Activated CD4-positive, alpha-beta T cell treated with anti-CD3 and anti-CD28 coated beads, Interleukin-2, amount 50 U/mL, for 48 hours (primary cell): ENCODE data around the gene CSF3.

Source experiments
- DNase-seq, 2 experiments: peaks; one replicate each; pipeline ENCODE4 v3.0.0-alpha.2; 2020

Gene CSF3

DNA sequence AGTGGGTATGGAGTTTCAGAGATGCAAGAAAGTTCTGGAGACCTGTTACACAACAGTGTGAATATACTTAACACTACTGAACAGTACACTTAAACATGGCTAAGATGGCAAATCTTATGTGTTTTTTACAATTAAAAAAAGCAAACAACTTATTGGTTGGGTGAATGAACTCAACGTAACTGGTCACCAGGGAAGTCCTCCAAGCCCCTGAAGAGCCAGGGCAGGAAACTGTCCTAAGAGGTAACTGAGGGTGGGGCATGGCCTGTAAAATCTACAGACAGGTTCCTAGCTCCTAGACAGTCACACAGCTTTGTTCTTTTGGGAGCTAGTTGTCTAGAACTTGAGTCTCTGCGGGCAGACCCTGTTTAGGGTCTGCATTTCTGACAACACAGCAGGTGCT is 10.3 kb downstream of the CSF3 start:
- no peak for DNase-seq

DNA sequence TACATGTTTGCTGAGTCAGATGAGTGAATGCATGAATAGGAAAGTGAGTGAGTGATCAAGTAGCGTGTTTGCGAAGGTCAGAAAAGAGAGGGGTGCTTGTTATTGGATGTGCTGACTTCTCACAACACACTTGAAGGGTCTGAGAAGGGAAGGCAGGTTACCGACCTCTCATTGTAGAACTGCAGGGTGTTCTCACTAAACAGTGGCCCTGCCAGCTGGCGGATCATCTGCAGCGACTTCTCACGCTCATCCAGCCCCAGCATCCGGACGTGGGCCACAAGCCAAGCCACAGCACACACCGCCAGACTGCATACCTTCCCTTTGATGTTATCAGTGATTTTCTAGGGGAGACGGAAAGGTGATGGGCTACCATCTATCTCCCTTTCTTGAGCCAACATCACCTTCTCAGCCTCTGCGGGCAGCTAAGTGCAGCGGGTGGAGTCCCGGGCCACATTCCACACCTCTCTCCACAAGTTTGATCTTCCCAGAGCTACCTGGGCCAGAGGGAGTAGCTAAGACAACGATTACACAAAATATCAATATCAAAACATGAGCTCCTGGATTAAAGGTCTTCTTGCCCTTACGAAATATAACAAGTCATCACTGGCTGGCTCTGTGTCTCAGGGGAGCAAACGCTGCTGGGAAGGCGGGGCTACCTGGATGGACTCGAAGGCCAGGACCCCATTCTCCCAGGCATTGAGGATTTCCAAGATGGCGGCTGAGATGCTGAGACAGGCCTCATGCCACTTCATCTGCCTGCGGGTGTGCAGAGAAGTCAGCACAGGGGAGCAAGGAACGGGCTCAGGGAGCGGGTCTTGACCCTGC is 11.0 kb downstream of the CSF3 start:
- peak in 1 of 2 experiments; percentile 28 for DNase-seq

DNA sequence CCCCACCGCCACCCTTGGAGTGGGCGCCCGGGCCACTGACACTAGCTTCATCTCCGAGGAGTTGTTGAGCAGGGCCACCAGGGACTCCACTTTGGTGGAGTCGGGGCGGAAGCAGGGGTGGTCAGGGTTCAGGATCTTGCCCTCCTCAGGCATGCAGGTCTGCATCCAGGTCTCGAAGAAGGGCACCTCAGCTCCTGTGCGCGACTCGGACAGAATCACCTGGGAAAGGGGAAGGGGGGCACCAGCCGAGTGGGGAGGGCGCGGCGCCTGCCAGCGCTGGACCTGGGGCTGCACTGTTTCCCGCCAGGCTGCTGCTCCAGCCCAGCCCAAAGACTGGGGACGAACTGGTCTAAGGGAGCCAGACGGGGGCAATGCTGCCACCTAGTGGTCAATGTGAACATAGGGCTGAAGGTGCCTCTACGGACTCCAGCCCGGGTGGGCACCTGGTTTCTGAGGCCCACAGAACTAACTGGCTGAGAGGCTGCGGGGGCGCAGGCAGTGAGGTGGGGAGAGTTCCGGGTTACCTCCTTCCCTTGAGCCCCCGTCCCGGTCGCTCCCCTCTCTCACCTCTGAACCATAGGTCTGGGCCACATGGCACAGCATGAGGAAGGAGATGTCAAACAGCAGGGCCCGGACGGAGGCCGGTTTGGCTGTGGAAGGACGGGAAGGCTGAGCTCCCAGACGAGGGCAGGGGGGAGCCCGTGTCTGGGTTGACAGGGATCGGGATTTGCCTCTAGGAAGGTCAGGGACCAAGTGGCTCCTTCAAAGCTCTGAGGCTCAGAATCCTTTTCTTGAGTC is 11.8 kb downstream of the CSF3 start:
- peak; percentile 75 to 80 for DNase-seq

DNA sequence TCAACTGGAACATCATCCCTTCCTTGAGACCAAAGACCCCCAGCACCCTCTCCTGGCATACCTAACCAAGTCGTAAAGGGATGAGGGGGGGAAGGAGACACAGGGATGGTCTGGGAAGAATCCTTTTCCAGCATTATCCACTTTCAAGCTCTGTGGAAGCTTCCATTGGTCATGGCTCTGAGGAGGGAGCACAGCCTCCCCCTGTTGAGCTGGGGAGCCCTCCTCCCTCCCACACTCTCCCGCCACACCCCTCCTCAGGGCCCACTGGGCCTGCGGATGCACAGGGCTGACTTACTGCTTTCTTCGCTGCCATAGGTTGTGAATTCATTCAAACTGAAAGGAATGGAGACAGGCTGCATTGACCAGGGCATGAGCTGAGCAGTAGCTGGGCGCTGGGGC is 12.4 kb downstream of the CSF3 start:
- no peak for DNase-seq

DNA sequence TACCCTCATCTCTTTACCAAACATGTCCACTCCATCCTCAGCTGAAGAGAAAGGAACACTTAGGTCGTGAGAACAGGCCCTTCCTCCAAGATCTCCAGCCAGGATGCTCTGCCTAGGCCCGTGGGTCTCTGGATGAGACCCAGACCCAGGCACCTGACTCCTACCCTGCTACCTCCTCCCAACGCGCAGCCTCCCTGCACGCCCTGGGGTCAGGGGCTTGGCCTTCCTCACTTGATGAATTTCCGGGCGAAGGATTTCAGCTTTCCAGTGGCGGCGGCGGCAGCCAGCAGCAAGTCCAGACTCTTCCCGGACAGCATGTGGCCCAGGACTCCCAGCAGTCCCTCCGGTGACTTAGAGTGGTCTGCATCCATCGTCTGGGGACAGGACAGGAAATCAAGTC is 13.4 kb downstream of the CSF3 start:
- no peak for DNase-seq

DNA sequence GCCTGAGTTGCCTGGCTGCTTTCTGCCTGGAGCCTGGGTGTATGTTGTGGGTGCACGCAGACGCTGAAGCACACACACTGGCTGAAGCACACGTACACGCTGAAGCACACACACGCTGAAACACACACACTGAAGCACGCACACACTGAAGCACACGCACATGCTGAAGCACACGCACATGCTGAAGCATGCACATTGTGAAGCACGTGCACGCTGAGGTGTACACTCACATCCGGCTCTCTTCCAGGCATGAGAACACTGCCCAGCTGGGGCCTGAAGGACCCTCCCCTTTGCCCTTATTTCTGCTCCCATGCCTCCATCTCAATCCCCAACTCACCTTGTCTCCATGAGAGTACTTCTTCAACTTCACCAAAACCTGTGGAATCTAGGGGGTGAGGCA is 16.5 kb downstream of the CSF3 start:
- no peak for DNase-seq

DNA sequence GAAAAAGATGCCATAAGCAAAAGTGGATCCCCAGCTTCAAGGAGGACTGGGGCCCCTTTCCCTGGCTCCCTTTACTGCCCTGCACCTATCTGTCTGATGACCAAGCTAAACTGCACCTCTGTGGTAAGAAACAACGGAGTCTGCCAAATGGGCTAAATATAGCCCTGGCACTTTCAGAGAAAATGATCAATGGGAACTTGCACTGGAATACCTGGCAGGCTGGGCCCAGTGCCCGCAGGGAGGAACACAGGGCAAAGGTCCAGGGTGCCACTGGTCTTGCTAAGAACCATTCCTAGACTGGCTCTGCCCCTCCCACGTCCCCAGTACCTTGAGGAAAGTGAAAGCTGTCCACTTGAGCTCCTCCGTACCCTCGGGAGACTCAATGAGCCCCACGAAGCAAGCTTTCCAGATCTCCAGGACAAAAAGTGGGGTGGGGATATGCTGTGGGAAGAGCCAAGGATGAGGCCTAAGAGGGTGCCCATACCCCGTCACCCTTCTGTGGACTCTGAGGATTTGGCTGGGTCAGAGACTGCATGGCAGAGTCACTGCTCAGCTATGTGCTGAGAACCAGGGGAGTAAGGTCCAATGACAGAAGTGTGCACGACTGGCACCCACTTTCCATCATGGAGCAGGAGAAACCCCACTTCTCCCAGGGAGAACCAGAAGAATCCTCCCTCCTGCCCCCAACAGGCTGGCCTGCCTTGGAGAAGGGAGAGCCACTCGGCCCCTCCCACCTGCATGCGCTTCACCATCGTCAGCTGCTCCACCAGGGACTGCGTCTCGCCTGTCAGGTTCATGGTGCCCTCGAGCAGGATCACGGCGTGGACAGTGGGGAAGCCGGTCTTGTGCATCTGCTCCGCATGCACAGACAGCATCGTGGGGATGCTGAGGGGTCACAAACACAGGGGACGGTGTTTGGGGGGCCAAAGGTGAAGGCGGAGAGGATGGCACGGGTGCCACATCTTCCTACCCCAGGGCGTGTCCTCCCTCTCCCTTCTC is 17.4 kb downstream of the CSF3 start:
- DNase-seq: no peak

DNA sequence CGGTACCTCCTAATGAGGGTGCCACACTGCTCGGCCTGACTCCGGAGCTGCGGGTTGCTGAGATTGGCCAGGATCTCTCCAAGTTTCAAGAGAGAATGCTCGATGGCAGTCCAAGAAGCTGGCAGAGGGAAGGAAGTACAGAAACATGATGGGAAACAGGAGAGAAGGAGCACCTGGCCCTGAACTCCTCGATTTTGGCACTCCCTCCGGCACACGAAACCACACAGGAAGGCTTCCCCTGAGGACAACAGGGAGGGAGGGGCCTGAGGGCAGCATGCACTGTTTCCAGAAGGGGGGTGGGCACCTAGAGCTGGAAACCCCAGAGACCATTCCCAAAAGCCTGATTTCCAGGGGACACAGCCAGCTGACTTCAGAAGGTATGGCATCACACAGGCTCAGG is 18.1 kb downstream of the CSF3 start:
- DNase-seq: no peak

DNA sequence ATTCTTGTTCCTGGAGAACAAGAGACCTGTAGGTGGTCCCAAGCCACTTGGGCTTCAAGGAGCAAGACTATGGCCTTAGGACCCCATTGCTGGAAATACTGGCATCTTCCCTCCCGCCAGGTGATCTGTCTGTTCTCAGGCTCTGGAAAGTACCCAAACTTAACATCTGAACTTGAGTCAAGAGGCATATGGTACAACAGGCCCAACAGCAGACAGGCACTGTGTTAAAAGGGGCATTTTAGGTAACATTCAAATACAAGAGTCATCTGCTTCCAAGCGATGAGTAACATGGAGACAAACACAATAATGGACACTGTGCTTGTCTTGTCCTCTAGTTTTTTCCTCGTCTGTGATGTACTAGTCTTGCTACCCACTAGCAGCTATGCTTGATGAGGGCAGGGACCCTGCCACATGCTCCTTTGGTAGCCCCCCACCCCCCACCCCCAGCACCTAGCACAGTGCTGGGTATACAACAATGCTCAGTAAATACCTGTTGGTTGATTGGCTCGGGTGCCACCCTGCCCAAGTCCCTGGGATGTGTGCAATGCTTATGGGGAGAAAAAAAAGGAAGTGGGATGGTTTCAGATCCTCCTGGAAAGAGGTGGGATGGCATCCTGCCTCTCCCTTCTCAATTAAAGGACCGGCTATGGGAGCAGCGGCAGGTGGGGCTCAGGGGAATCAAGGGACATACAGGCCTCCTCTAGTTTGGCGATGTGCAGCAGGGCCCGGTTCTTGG is 19.4 kb downstream of the CSF3 start:
- no peak for DNase-seq

DNA sequence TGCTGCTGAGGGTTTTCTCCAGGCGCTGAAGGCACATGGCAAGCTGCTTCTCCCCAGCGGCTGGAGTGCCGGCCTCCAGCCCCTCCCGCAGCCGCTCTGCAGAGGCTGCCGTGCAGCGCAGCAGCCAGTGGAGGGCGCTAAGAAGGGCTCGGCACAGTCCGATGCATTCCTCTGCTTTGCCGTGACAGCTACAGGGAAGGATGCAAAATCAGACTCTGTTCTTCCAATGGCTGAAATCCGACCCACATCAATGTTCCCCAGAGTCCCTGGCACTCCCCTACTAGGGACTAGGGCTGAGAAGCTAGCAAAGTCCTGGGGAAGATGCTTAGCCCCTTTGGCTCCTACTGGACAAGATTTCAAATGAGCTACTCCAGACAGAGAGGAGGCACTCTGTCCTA is 19.9 kb downstream of the CSF3 start:
- DNase-seq: no peak

DNA sequence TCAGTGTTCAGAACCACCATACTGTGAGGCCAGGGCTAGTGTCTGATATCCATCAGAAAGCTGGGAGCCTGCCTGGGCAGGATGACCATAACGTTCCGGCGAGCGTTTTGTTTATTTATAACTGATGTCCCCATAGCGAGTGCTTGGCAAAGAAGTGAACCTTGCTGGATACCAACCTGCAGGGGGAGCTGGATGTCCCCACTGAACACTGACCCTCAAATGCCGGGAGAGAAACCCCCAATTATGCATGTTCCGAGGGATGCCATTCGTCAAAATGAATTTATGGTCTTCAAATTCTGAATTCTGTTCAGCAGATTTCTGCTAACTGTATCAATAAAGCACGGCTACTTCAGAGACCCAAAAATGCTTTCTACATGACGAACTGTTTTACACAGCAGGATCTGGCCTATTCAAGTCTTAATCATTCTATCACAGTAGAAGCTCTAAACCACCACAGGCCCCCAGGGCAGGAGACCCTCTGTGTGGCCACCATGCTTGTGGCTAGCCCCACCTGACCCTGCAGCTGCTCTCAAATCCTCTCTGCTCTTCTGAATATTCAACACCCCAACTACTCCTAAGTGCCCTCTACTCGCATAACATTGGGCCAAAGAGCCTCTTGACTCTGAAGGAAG is 23.8 kb downstream of the CSF3 start:
- DNase-seq: no peak

DNA sequence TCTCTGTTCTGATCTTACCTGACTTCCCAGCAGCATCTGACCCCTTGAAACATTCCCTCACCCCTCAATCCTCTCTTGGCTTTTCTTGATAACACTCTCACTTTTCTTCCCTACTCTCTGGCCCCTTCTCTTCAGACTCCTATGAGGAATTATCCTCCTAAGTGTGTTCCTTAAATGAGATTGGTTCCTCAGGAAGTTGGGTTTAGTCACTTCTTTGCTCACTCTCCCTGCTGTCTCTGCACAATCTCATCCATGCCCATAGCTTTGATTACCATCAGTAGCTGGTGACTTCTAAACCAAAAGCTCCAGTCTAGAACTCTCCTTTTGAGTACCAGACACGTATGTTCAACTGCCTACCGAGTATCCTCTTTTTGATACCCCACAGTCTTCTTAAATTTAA is 26.0 kb downstream of the CSF3 start:
- DNase-seq: no peak

DNA sequence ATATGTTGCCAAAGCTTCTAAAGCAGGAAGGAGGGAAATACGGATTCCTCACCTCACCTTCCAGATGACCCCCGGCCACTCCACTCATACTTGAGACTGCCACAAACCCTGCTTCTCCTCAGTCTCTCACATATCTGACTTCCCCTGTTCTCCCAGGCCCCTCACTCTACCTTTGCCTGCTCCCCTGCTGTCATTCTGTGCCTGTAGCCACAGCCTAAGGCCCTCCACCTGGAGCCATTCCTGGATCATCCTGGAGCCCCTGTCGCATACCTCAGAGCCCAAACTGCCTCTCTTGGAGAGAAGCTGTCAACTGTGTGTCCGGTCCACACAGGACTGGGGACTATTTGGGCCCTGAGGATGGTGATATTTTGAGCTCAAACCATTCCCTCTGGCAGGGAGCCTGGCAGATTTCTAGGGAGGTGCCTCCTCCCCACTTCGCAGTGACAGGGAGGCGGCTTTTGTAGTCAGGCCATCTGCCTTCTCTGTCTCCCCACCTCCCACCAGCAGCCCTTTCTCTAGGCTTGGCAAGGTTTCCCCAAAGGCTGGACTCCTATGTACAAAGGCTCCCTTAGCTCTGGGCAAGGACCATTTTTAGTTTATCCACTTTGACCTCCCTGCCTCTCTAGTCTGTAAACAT is 41.3 kb downstream of the CSF3 start:
- DNase-seq: no peak

DNA sequence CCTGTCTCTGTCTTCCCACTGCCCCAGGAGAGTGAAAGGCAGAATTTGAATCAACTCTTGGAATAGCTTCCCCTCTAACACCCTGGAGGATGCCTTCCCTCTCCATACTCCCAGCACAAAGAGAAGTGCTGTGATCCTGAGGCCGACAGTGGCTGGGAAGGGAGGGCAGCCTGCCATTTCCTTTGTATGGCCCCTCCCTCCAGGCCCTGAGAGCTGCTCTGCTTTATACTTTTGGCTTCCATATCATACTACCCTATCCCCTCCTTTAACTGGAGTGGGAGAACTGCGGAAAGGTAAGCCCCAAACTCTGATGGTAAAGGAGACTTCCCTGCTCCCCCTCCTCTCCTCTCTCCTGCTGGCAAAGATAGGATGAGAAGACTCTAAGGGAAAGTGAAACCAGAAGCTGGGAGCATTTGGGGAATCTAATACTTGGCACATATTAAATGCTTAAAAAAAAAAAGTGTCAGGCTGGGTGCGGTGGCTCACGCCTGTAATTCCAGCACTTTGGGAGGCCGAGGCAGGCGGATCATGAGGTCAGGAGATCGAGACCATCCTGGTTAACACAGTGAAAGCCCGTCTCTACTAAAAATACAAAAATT is 43.0 kb downstream of the CSF3 start:
- DNase-seq: no peak

DNA sequence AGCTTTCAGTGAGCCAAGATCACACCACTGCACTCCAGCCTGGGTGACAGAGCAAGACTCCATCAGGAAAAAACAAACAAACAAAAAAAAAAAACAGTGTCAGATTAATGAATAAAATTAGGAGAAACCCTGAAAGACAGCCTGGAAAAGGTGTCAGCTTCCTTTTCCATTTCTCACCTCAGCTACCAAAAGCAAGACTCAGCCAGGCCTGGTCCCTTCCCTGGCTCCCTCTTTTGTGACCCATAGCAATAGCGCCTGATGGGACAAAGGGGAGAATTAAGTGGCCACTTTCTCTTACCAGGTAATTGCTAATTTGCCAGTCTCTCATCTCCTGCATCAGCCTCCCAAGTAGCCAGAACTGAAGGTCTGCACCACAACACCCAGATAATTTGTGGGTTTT is 43.6 kb downstream of the CSF3 start:
- no peak for DNase-seq

DNA sequence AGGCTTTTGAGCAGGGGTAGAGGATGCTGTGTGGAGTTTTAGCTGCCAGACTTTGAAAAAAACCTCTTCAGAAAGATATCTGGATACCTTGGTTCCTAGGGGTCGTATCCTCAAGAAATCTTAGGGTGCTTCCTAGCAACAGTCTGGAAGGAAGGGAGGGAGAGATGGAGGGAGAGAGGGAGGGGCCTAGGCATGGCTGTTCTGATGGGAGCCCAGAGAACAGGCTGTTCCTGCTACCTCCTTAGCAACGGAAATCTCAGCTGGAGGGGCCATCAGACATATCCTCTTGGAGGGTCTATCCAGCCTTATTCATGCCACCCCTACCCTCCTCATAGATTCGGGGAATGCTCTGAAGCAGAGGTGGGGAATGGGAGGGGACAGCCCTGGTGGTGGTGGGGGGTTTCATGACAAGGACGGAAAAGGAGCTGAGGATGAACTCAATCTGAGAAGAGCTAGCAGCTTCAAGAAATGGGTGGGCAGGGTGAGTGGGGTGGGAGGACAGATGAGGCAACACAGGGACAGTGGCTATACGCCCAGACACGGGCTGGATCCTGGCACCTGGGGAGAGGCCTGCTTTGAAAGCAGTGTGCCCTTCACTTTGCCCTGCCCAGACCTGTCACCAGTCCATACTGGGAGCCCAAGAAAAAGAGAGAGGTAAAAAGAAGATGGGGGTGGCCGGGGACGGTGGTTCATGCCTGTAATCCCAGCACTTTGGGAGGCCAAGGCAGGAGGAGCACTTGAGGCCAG is 44.7 kb downstream of the CSF3 start:
- DNase-seq: no peak

DNA sequence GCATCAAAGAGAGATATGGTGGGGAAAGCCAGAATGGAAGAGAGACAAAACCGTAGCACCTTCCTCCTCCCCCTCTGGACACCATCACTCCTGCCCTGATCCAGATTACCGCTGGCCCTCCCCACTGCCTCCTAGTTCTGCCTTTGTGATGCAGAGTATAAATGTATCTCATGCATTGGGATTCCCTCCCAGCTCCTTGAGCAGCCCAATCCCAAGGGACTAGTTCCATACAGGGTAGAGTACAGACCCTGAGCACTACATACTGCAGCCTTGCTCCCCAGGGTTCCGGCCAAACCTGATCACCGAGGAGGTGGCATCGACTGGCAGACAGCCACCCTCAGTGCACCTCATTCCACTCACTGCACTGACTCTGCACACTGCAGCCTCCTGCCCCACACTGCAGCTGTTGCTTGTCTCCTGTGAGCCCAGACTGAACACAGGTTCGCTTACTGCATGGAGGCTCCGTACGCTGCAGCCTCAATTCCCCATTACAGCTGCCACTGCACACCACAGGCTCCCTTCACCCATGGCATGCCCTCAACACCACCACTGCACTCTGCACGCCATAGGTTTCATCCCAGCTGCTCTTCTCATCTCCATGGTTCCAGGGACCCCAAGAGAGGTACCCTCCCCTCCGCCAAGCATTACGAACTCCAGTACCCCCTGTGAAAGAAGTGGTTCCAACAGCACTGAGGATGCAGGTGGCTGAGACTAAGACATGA is 45.8 kb downstream of the CSF3 start:
- no peak for DNase-seq

DNA sequence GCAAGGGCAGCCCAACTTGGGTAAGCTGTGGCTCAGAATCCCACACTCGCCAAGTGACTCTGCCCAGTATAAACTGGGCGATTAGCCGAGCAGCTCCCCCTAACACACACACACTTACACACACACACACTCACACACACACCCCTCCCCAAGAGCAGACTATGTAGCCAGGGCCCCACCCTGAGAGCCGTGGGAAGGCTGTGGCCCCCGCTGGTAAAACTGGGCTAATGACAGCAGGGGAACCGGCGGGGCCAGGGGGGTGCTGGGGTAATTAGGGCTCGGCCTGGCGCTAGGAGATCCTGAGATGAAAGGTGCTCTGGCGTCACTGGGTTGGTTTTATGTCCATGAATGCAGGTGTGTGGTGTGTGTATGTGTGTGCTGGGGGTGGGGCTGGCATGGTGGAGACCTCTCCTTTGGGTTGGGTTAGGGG is 46.4 kb downstream of the CSF3 start:
- no peak for DNase-seq
